Measurements from ENCODE around the gene ARG2.

The ARG2 gene

GRCh38 chr14:67633451-67634147, 13.9 kb downstream of the ARG2 start:
- no peak for DNase-seq (ENCODE audit: low read depth in 2 of 2)
- H3K4me3 ChIP-seq (replicated peaks in 1 of 2; ENCODE audit: low read depth in 2 of 2, low read length in 2 of 2), result no peak overlapping the region
- TF ChIP-seq, protein P1, sequence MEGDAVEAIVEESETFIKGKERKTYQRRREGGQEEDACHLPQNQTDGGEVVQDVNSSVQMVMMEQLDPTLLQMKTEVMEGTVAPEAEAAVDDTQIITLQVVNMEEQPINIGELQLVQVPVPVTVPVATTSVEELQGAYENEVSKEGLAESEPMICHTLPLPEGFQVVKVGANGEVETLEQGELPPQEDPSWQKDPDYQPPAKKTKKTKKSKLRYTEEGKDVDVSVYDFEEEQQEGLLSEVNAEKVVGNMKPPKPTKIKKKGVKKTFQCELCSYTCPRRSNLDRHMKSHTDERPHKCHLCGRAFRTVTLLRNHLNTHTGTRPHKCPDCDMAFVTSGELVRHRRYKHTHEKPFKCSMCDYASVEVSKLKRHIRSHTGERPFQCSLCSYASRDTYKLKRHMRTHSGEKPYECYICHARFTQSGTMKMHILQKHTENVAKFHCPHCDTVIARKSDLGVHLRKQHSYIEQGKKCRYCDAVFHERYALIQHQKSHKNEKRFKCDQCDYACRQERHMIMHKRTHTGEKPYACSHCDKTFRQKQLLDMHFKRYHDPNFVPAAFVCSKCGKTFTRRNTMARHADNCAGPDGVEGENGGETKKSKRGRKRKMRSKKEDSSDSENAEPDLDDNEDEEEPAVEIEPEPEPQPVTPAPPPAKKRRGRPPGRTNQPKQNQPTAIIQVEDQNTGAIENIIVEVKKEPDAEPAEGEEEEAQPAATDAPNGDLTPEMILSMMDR (IDR thresholded peaks at IDR 0.05; ENCODE audit: low read depth, low read length), result no peak

- peak; percentile 42 to 46 for DNase-seq (ENCODE audit: low read depth in 2 of 2)
- TF ChIP-seq, protein P1 (IDR thresholded peaks at IDR 0.05; ENCODE audit: low read depth, low read length), result no peak
- no peak overlapping the region for H3K4me3 ChIP-seq (replicated peaks in 1 of 2; ENCODE audit: low read depth in 2 of 2, low read length in 2 of 2)
These were observed 16.7 kb downstream of the ARG2 start for GRCh38 chr14:67636361-67636919.

DNA sequence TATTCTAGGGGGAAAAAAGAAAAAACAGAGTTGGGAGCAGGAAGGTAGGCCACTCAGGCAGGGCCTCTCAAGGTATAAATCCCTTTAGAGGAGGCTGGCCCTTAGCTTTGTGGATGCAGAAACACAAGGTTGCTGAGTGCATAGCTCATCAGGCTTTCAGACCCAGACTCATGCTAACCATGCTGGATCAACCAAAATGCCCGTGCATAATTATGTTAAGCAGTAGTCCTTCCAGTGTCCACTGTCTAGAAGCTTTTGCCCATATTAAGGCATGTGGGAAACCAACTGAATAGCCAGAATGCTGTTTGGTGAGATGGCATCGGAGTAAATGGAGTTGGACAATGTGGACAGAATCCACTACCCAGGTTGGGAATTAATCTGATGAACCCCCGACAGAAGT, 18.9 kb downstream of the ARG2 start:
- TF ChIP-seq, protein P1 (IDR thresholded peaks at IDR 0.05; ENCODE audit: low read depth, low read length), result no peak
- DNase-seq (ENCODE audit: low read depth in 2 of 2), result no peak
- no peak overlapping the region for H3K4me3 ChIP-seq (replicated peaks in 1 of 2; ENCODE audit: low read depth in 2 of 2, low read length in 2 of 2)

GRCh38 chr14:67641480-67641879, 21.8 kb downstream of the ARG2 start:
- H3K4me3 ChIP-seq (replicated peaks in 1 of 2; ENCODE audit: low read depth in 2 of 2, low read length in 2 of 2), result no peak overlapping the region
- no peak for DNase-seq (ENCODE audit: low read depth in 2 of 2)
- TF ChIP-seq, protein P1 (IDR thresholded peaks at IDR 0.05; ENCODE audit: low read depth, low read length), result no peak

- TF ChIP-seq, protein P1 (IDR thresholded peaks at IDR 0.05; ENCODE audit: low read depth, low read length), result no peak
- DNase-seq (ENCODE audit: low read depth in 2 of 2), result no peak
- no peak overlapping the region for H3K4me3 ChIP-seq (replicated peaks in 1 of 2; ENCODE audit: low read depth in 2 of 2, low read length in 2 of 2)
These were observed 22.4 kb downstream of the ARG2 start for GRCh38 chr14:67641902-67642749.

DNA sequence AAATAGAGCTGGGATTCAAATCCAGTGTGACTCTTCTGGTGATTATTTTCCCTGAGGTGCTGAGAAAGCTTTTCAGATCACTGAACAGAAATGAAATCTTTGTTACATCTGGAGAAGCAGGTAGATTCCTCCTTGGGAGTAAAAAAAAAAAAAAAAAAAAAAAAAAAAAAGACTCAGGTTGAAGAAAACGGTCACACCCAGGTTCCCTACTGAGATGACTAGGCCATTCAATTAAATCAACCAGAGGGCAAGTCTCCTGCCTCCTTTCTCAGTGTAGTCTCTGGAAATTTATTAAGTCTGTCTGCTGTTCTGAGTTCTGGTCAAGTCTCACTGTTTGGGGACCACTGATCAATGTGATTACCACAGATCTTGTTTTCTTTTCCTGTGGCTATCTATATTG, 24.0 kb downstream of the ARG2 start:
- TF ChIP-seq, protein P1 (IDR thresholded peaks at IDR 0.05; ENCODE audit: low read depth, low read length), result no peak
- H3K4me3 ChIP-seq (replicated peaks in 1 of 2; ENCODE audit: low read depth in 2 of 2, low read length in 2 of 2), result no peak overlapping the region
- DNase-seq (ENCODE audit: low read depth in 2 of 2), result no peak

Data from cardiac fibroblast (primary cell).